Measurements from ENCODE around the gene TSTD1.

- TF ChIP-seq TAF1 (IDR thresholded peaks at IDR 0.05; ENCODE audit: borderline replicate concordance, insufficient read depth, low read length) (no peak), POLR2AphosphoS5 (IDR thresholded peaks at IDR 0.05; ENCODE audit: low read depth, low read length) (no peak), REST (IDR thresholded peaks at IDR 0.05; ENCODE audit: insufficient read depth in 1 of 2, low read depth in 2 of 2, low read length in 2 of 2) (no peak), SIN3A (IDR thresholded peaks at IDR 0.05; ENCODE audit: borderline replicate concordance, insufficient read depth, low read length) (no peak), FOXP2 (optimal IDR thresholded peaks at IDR 0.05; ENCODE audit: borderline replicate concordance, extremely low read depth, extremely low read length, insufficient read depth) (no peak)
Observed at GRCh38 chr1:161038523-161039153, at the start of gene TSTD1.

Measured in PFSK-1 (cell line).